GM12892 (cell line): ENCODE results near the gene SEPTIN1.
A peak's percentile ranks its signal among the peaks of the same experiment; 100 is the strongest.

Experiments
- DNase-seq: peaks from one replicate; pipeline ENCODE4 v3.0.0; 2011; ENCODE audit not compliant: insufficient read length
- FAIRE-seq: peaks from 2 replicates; lab custom pipeline; 2011; peaks lifted over from hg19 to GRCh38; lab: Jason Lieb, UNC
- POLR2A ChIP-seq: IDR thresholded peaks from 2 replicates; pipeline ENCODE4 v1.6.1; 2011; ENCODE audit warnings: low read depth, low read length, control low read depth
- POLR2AphosphoS5 ChIP-seq: IDR thresholded peaks from 2 replicates; pipeline ENCODE4 v1.6.1; 2011; ENCODE audit warnings: low read depth, low read length, control low read depth
- TAF1 ChIP-seq: IDR thresholded peaks from 2 replicates; pipeline ENCODE4 v1.6.1; 2011; ENCODE audit warnings: low read depth, mild to moderate bottlenecking, control low read depth, low read length, borderline replicate concordance

SEPTIN1 gene

GRCh38 chr16:30380072-30380802 is 2.1 kb downstream of the SEPTIN1 start:
- TF ChIP-seq TAF1 (no peak), POLR2A (no peak), POLR2AphosphoS5 (no peak)
- DNase-seq (no peak), FAIRE-seq (no peak)

GRCh38 chr16:30379158-30379783 is 3.1 kb downstream of the SEPTIN1 start:
- TF ChIP-seq TAF1 (no peak), POLR2AphosphoS5 (no peak), POLR2A (no peak)
- no peak for DNase-seq
- FAIRE-seq, result no peak

- DNase-seq (peak; percentile 99), FAIRE-seq (peak; percentile 98)
- TF ChIP-seq POLR2A (peak; percentile 76), POLR2AphosphoS5 (peak; percentile 68), TAF1 (0 out of 2 replicates have a peak, but pooled peaks have one; percentile 26)
These were observed 3.9 kb downstream of the SEPTIN1 start for GRCh38 chr16:30378236-30379157.

DNA sequence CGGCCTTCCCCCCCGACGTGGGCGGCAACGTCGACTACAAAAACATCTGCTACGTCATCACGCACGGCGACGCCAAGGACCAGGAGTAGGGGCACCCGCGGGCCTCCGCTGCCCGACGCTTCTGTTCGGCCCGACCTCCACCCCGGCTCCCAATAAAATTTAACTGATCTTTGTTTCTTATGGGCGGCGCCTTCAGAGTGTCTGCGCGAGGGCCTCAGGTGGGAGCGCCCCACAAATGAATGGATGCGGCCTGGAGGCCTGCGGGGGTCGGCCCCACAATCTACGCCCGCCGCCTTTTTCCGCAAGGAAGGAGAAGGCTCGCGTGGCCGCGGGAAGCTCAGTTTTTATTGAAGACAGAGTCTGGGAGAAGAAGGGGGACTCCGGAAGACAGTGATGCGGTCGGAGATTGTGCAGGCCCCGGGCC is 4.5 kb downstream of the SEPTIN1 start:
- peak; percentile 64; the same call in 1 of the 2 replicates for TF ChIP-seq POLR2A
- no peak for TF ChIP-seq TAF1
- peak; percentile 65 for TF ChIP-seq POLR2AphosphoS5
- FAIRE-seq, result no peak
- DNase-seq, result peak; percentile 80

GRCh38 chr16:30377050-30377811 is 5.1 kb downstream of the SEPTIN1 start:
- DNase-seq, result no peak
- peak; percentile 9 for FAIRE-seq
- TF ChIP-seq POLR2AphosphoS5 (no peak; the same call in 1 of the 2 replicates), TAF1 (no peak), POLR2A (no peak)

DNA sequence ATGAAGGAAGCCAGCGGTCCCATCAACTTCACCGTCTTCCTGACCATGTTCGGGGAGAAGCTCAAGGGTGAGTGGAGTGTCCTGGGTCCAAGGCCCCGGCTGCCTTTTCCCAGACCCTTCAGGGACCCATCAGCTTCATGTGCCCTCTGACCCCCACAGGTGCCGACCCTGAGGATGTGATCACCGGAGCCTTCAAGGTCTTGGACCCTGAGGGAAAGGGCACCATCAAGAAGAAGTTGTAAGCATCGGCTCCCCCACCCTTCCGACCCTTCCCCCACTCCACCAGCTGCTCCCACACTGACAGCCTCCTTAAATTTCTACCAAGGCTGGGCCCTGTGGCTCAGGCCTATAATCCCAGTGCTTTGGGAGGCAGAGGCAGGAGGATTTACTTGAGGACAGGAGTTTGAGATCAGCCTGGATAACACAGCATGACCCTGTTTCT is 5.9 kb downstream of the SEPTIN1 start:
- no peak for TF ChIP-seq TAF1
- no peak for TF ChIP-seq POLR2AphosphoS5
- TF ChIP-seq POLR2A, result no peak
- FAIRE-seq (no peak), DNase-seq (no peak)

GRCh38 chr16:30375864-30376263 is 6.5 kb downstream of the SEPTIN1 start:
- DNase-seq (no peak), FAIRE-seq (no peak)
- TF ChIP-seq POLR2A (no peak), TAF1 (no peak), POLR2AphosphoS5 (no peak)

GRCh38 chr16:30374538-30374937 is 7.8 kb downstream of the SEPTIN1 start, which contains the start of gene MYL11:
Gene MYL11, plus strand, starts transcription at chr16:30374802. Its CDS starts 56 bp downstream, at chr16:30374858.
- TF ChIP-seq POLR2AphosphoS5, result no peak
- no peak for TF ChIP-seq POLR2A
- TF ChIP-seq TAF1, result no peak
- DNase-seq, result no peak
- FAIRE-seq, result no peak

GRCh38 chr16:30372725-30373124 is 9.6 kb downstream of the SEPTIN1 start:
- FAIRE-seq, result no peak
- DNase-seq, result no peak
- no peak for TF ChIP-seq POLR2AphosphoS5
- TF ChIP-seq TAF1, result no peak
- no peak for TF ChIP-seq POLR2A

DNA sequence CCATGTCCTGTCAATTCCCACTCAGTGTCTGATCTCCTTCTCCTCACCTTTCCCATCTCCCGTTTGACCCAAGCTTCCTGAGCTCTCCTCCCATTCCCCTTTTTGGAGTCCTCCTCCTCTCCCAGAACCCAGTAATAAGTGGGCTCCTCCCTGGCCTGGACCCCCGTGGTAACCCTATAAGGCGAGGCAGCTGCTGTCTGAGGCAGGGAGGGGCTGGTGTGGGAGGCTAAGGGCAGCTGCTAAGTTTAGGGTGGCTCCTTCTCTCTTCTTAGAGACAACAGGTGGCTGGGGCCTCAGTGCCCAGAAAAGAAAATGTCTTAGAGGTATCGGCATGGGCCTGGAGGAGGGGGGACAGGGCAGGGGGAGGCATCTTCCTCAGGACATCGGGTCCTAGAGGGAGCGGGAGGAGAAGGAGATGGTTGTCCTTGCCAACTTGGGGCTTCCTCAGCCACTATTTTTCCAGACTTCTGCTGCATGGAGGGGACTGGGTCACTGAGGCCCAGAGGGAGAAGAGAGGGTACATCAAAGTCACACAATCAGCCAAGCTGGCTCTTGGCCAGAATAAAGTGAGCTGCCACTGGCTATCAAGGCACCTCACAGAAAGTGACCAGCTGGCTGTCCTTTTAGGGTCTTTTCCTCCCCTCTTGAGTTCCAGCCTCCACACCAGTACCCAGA is 10.2 kb downstream of the SEPTIN1 start:
- TF ChIP-seq POLR2AphosphoS5 (no peak), POLR2A (no peak), TAF1 (no peak)
- DNase-seq (no peak), FAIRE-seq (no peak)
